GM12878 (cell line): Measurements from ENCODE around the gene TRAF3IP3. TPM values are rescaled to one million over a fixed set of nuclear protein-coding genes. Genes with fewer than 3 reads are reported as not detected.
A peak's percentile ranks its signal among the peaks of the same experiment; 100 is the strongest.

Experiments
- ATAC-seq: fragments of 200-7000 bp; cut with Tn5 transposase; 3 replicates; pipeline ENCODE4 v1.9.1; 2020; ENCODE audit warnings: mild to moderate bottlenecking, moderate library complexity
- BruUV-seq: library from RNA; stranded (reverse); fragments of 400-500 nt; replicated peaks from 2 replicates; lab custom pipeline; 2021; lab: Mats Ljungman, UMichigan
- CTCF ChIA-PET: fragments of 300-600 bp; sonication (Branson Sonifier 250); formaldehyde crosslinking; extraction: SDS; loops from one replicate; lab custom pipeline; 2021; ENCODE audit warnings: inconsistent platforms; lab: Yijun Ruan, JAX
- POLR2A ChIA-PET: fragments of 350-600 bp; formaldehyde crosslinking; extraction: SDS; loops from one replicate; lab custom pipeline; 2021; ENCODE audit warnings: inconsistent platforms; lab: Charles Lee
- RAD21 ChIA-PET: fragments of 300-600 bp; sonication (Branson Sonifier 250); formaldehyde crosslinking; loops from one replicate; lab custom pipeline; 2023; ENCODE audit warnings: antibody characterized with exemption; ENCODE audit not compliant: unreplicated experiment; lab: Charles Lee
- SMC1A ChIA-PET: fragments of 300-600 bp; sonication (Branson Sonifier 250); formaldehyde crosslinking; loops from one replicate; lab custom pipeline; 2023; ENCODE audit not compliant: unreplicated experiment, uncharacterized antibody; lab: Charles Lee
- DNase-seq: peaks from one replicate; pipeline ENCODE4 v3.0.0-alpha.2; 2011; ENCODE audit warnings: low read depth, low spot score
- FAIRE-seq: peaks from 3 replicates; lab custom pipeline; 2011; peaks lifted over from hg19 to GRCh38; lab: Jason Lieb, UNC
- H2AFZ ChIP-seq: 2 replicates; pipeline ENCODE4 v1.6.0; 2011; ENCODE audit warnings: low read depth, low read length, control low read depth; ENCODE audit not compliant: control insufficient read depth
- H3K27ac ChIP-seq: 2 replicates; pipeline ENCODE4 v1.5.1; 2011; ENCODE audit warnings: control low read depth; ENCODE audit not compliant: control insufficient read depth, insufficient read depth
- H3K27me3 ChIP-seq, 2 experiments: replicated peaks in 1 of 2; 2 replicates each; pipeline versions ENCODE4 v1.6.0 to v1.6.1; 2011; ENCODE audit warnings: low read length in 1 of 2; ENCODE audit not compliant: control insufficient read depth in 2 of 2, insufficient read depth in 2 of 2
- H3K36me3 ChIP-seq, 2 experiments: 2 replicates each; pipeline ENCODE4 v1.5.1; 2011; ENCODE audit warnings: low read length in 1 of 2; ENCODE audit not compliant: control insufficient read depth in 2 of 2, insufficient read depth in 2 of 2
- H3K4me1 ChIP-seq: 2 replicates; pipeline ENCODE4 v1.6.1; 2011; ENCODE audit warnings: mild to moderate bottlenecking, low read length, moderate library complexity, mixed read lengths; ENCODE audit not compliant: control insufficient read depth, insufficient read depth
- H3K4me2 ChIP-seq: 2 replicates; pipeline ENCODE4 v1.6.0; 2011; ENCODE audit warnings: control low read depth; ENCODE audit not compliant: control insufficient read depth, insufficient read depth
- H3K4me3 ChIP-seq: fragments of 200-600 bp; sonication (generic); 2 replicates; pipeline ENCODE4 v1.5.1; 2016
- H3K79me2 ChIP-seq: 2 replicates; pipeline ENCODE4 v1.6.0; 2011; ENCODE audit warnings: low read length; ENCODE audit not compliant: control insufficient read depth, insufficient read depth
- H3K9ac ChIP-seq: 2 replicates; pipeline ENCODE4 v1.8.0; 2011; ENCODE audit warnings: low read length, control low read depth, mixed read lengths; ENCODE audit not compliant: control insufficient read depth, insufficient read depth
- H3K9me3 ChIP-seq: replicated peaks from 3 replicates; pipeline ENCODE4 v1.5.1; 2011; ENCODE audit warnings: mild to moderate bottlenecking, low read length; ENCODE audit not compliant: control insufficient read depth, insufficient read depth
- H4K20me1 ChIP-seq: 2 replicates; pipeline ENCODE4 v1.6.0; 2011; ENCODE audit not compliant: control insufficient read depth, insufficient read depth
- DPF2 ChIP-seq: fragments of 450-650 bp; IDR thresholded peaks from 2 replicates; pipeline ENCODE4 v1.6.1; 2017; ENCODE audit warnings: mild to moderate bottlenecking
- GABPA ChIP-seq: IDR thresholded peaks from 2 replicates; pipeline ENCODE4 v1.6.1; 2014; ENCODE audit warnings: antibody characterized with exemption, low read depth, mild to moderate bottlenecking, inconsistent platforms
- MYB ChIP-seq: fragments of 150-350 bp; IDR thresholded peaks from 2 replicates; pipeline ENCODE4 v1.6.1; 2014; ENCODE audit warnings: mild to moderate bottlenecking, low read depth, low read length, borderline replicate concordance
- PML ChIP-seq: IDR thresholded peaks from 2 replicates; pipeline ENCODE4 v1.6.1; 2012; ENCODE audit warnings: low read length, inconsistent platforms
- POLR2AphosphoS2 ChIP-seq: IDR thresholded peaks from 2 replicates; pipeline ENCODE4 v1.6.1; 2011; ENCODE audit warnings: low read depth, mild to moderate bottlenecking, low read length, improper control_type of control experiment, moderate library complexity
- RUNX3 ChIP-seq: IDR thresholded peaks from 2 replicates; pipeline ENCODE4 v1.6.1; 2012; ENCODE audit warnings: low read length, inconsistent platforms
- SIN3A ChIP-seq: IDR thresholded peaks from 2 replicates; pipeline ENCODE4 v1.6.1; 2012; ENCODE audit warnings: low read depth, low read length, improper control_type of control experiment
- SMAD5 ChIP-seq: IDR thresholded peaks from 2 replicates; pipeline ENCODE4 v1.6.1; 2016; ENCODE audit warnings: antibody characterized with exemption, low read depth
- SMARCA5 ChIP-seq: fragments of 450-650 bp; IDR thresholded peaks from 2 replicates; pipeline ENCODE4 v1.6.1; 2017; ENCODE audit warnings: mild to moderate bottlenecking
- SRF ChIP-seq, 2 experiments: IDR thresholded peaks; 2 replicates each; pipeline ENCODE4 v1.6.1; 2011; ENCODE audit warnings: low read depth in 2 of 2, low read length in 2 of 2, mild to moderate bottlenecking in 1 of 2, moderate library complexity in 1 of 2
- TCF12 ChIP-seq: IDR thresholded peaks from 2 replicates; pipeline ENCODE4 v1.6.1; 2011; ENCODE audit warnings: low read depth, mild to moderate bottlenecking, low read length
- ZNF384 ChIP-seq: IDR thresholded peaks from 2 replicates; pipeline ENCODE4 v1.6.1; 2012; ENCODE audit warnings: low read depth, mild to moderate bottlenecking, low read length, improper control_type of control experiment, borderline replicate concordance
- WGBS: methylation state at CpG from one replicate; pipeline ENCODE4 v1.1.6; 2016; ENCODE audit warnings: low lambda C conversion rate; ENCODE audit not compliant: insufficient replicate concordance, insufficient coverage; ENCODE audit errors: missing lambda C conversion rate; 5-methylcytosine and 5-hydroxymethylcytosine counted together
- in situ Hi-C: fragments of 300-500 bp; cut with MboI; formaldehyde crosslinking; loops from 9 replicates; pipeline ENCODE4 v1.14.3; 2018; ENCODE audit warnings: mixed read lengths
- intact Hi-C: fragments of 100-400 bp; cut with micrococcal nuclease; formaldehyde crosslinking; loops from one replicate; pipeline ENCODE4 v1.14.2; 2022; ENCODE audit not compliant: unreplicated experiment
- polyA plus RNA-seq, 11 experiments: library from polyadenylated mRNA; depleted of rRNA in 4 of 11; unstranded in 6 of 11; stranded (reverse) in 5 of 11; fragments of >200 nt; fragmentation: Nextera tagmentation in 4 of 11; fragmentation: Illumina TruSeq in 1 of 11; extraction: Ambion mirVana in 4 of 11; extraction: Trizol in 1 of 11; gene quantifications; 1 replicate in 1 of 11; 2 replicates in 10 of 11; pipeline versions ENCODE4 v1.2.1 to v1.2.3, GENCODE V29; 2011 to 2016; ENCODE audit warnings: inconsistent platforms in 2 of 11, missing spikeins in 2 of 11, low read depth in 1 of 11
- total RNA-seq, 4 experiments: library from RNA; depleted of rRNA in 3 of 4; stranded (reverse); fragments of >200 nt in 3 of 4; fragmentation: Illumina TruSeq in 1 of 4; extraction: Trizol in 1 of 4; gene quantifications; 2 replicates each; pipeline versions ENCODE4 v1.2.1 to v1.2.3, GENCODE V29; 2013 to 2021
- TF ChIP-seq, protein P1 (sequence below): IDR thresholded peaks from 2 replicates; pipeline ENCODE4 v1.6.1; 2011; ENCODE audit warnings: borderline replicate concordance, low read depth, mild to moderate bottlenecking, moderate library complexity, mixed read lengths, low read length; ENCODE audit not compliant: insufficient read depth; ENCODE audit errors: extremely low read length

TRAF3IP3 gene
- total and polyA plus RNA-seq, 10 of the 15 experiments (the other 5 are each of a cell fraction or from before 2014, with no cell fraction given) = 61.6 to 121 (median 96.5) TPM

DNA sequence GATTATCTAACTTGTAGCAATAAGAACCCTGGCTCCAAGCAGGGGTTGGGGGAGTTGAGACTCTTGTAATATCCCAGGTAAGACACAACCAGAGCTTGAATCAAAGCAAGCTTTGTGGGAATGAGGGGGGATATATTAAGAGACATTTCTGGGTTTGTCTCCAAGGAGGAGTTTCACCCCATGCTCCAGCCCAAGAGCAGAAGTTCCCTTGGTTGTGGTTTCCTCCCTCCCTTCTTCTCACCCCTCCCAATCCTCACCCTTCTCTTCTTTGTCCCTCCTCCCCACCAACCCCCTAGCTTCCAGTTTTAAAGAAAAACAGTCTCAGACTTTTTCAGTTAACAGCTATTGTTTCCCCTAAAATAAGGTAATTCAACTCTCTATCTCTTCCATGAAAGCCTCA is 11.9 kb downstream of the TRAF3IP3 start:
- intact Hi-C loops (loop anchor here (1.0 kb wide), 1 partner anchor 15 kb away; no protein-coding TSS in a partner anchor), in situ Hi-C loops (no loop called here)
- Histone ChIP-seq H3K4me2 (peak overlapping the region; percentile 96), H3K4me1 (peaks cover 43% of the 10 kb centered on the region), H3K9me3 (no peaks in the 10 kb centered on the region), H3K27ac (peak overlapping the region; percentile 93), H2AFZ (no peak overlapping the region), H3K36me3 (peaks cover 3 to 12% of the 10 kb centered on the region in 2 experiments), H3K27me3 (no peaks in the 10 kb centered on the region), H3K9ac (peak overlapping the region; percentile 74), H3K4me3 (peak overlapping the region; percentile 72), H4K20me1 (no peaks in the 10 kb centered on the region), H3K79me2 (peaks cover 16% of the 10 kb centered on the region)
- POLR2A ChIA-PET = interaction anchor here (0.5 to 5.2 kb wide), 12 partner anchors 12 to 117 kb away, joined by 3 to 107 read pairs (median 4); partner anchors contain the start of genes C1orf74, G0S2 and TRAF3IP3
- SMC1A ChIA-PET = interaction anchor here (1.0 to 5.6 kb wide), 12 partner anchors 10 to 197 kb away, joined by 3 to 282 read pairs (median 8); partner anchors contain the start of genes C1orf74, G0S2, TRAF3IP3 and UTP25
- no peak for ATAC-seq
- BruUV-seq = no TSS peak
- CTCF ChIA-PET = interaction anchor here (0.6 to 5.8 kb wide), 13 partner anchors 11 to 1670 kb away, joined by 3 to 117 read pairs (median 4); partner anchors contain the start of gene TRAF3IP3
- RAD21 ChIA-PET = interaction anchor here (1.1 to 5.4 kb wide), 9 partner anchors 10 to 160 kb away, joined by 4 to 188 read pairs (median 5); partner anchors contain the start of genes C1orf74 and TRAF3IP3
- no peak for DNase-seq
- FAIRE-seq = no peak
- TF ChIP-seq SMARCA5 = no peak
- peak; percentile 42 for TF ChIP-seq RUNX3

DNA sequence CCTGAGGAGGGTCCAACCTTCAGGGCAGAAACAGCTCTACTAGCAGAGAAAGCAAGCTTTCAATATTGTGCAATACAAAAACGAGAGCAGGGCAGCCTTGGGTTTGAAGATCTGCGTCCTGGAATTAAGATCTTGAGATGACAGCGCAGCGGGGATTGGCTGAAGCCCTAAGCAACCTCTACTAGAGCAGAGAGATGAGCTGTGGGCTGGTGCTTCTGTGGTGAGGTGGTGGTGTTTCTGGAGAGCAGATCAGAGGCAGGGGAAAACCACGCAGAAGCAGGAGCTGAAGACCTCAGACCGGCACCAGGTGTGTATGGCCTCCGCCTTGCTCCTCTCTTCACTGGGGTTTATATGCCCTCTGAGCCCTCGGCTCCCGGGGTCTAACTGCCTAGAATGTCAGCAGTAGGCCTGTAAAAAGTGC is 12.5 kb downstream of the TRAF3IP3 start:
- FAIRE-seq (peak; percentile 99), DNase-seq (peak; percentile 84), ATAC-seq (peak; percentile 89)
- Histone ChIP-seq H3K9ac (peak overlapping the region; percentile 74), H3K4me1 (peaks cover 43% of the 10 kb centered on the region), H3K4me2 (peak overlapping the region; percentile 96), H3K36me3 (peaks cover under 1 to 8% of the 10 kb centered on the region in 2 experiments; a peak in 3 of 4 replicates), H3K4me3 (peak overlapping the region; percentile 72), H3K27me3 (no peaks in the 10 kb centered on the region), H3K27ac (peak overlapping the region; percentile 93), H2AFZ (no peak overlapping the region; the same call in 1 of the 2 replicates), H3K79me2 (peaks cover 16% of the 10 kb centered on the region), H4K20me1 (no peaks in the 10 kb centered on the region), H3K9me3 (no peaks in the 10 kb centered on the region)
- 0% methylated on average over 9 of the region's 9 CpGs for WGBS
- SMC1A ChIA-PET = interaction anchor here (0.6 to 5.6 kb wide), 15 partner anchors 10 to 198 kb away, joined by 3 to 282 read pairs (median 5); partner anchors contain the start of genes C1orf74, G0S2, TRAF3IP3 and UTP25
- CTCF ChIA-PET = interaction anchor here (0.6 to 5.8 kb wide), 15 partner anchors 8 to 275 kb away, joined by 3 to 117 read pairs (median 6); partner anchors contain the start of genes TRAF3IP3 and UTP25
- RAD21 ChIA-PET = interaction anchor here (1.1 to 5.4 kb wide), 12 partner anchors 10 to 160 kb away, joined by 3 to 188 read pairs (median 5); partner anchors contain the start of genes C1orf74, LAMB3 and TRAF3IP3
- intact Hi-C loops = loop anchor here (1.0 kb wide), 1 partner anchor 16 kb away; no protein-coding TSS in a partner anchor
- in situ Hi-C loops = no loop called here
- no TSS peak for BruUV-seq
- POLR2A ChIA-PET = interaction anchor here (0.5 to 5.2 kb wide), 10 partner anchors 12 to 115 kb away, joined by 3 to 107 read pairs (median 4); partner anchors contain the start of genes C1orf74, G0S2 and TRAF3IP3
- TF ChIP-seq DPF2 (peak; percentile 53; the same call in 1 of the 2 replicates), ZNF384 (no peak), POLR2AphosphoS2 (0 out of 2 replicates have a peak, but pooled peaks have one; percentile 35), PML (peak; percentile 62; the same call in 1 of the 2 replicates), TCF12 (no peak), SIN3A (peak; percentile 65; the same call in 1 of the 2 replicates), SRF (IDR thresholded peaks at IDR 0.05; ENCODE audit: low read depth in 2 of 2, low read length in 2 of 2) (no peak), SMARCA5 (no peak), GABPA (no peak), SMAD5 (0 out of 2 replicates have a peak, but pooled peaks have one; percentile 24), MYB (no peak)
- TF ChIP-seq, protein P1, sequence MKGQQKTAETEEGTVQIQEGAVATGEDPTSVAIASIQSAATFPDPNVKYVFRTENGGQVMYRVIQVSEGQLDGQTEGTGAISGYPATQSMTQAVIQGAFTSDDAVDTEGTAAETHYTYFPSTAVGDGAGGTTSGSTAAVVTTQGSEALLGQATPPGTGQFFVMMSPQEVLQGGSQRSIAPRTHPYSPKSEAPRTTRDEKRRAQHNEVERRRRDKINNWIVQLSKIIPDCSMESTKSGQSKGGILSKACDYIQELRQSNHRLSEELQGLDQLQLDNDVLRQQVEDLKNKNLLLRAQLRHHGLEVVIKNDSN = no peak
